ENCODE data around the gene CSF3.
"Not testable (repeated sequence)": the region's sequence is repeated elsewhere in the genome, so short reads cannot be mapped to it uniquely, and the experiment has no call there.

The CSF3 gene

GRCh38 chr17:39996800-39997199, 18.4 kb upstream of the CSF3 start:
- in situ Hi-C loops (cut with MboI; ENCODE audit: low sequenced_read_pairs): no loop called here

GRCh38 chr17:39997543-39997942, 17.7 kb upstream of the CSF3 start:
- in situ Hi-C loops (cut with MboI; ENCODE audit: low sequenced_read_pairs): no loop called here

- in situ Hi-C loops (cut with MboI; ENCODE audit: low sequenced_read_pairs): no loop called here
These were observed 16.2 kb upstream of the CSF3 start for GRCh38 chr17:39999067-39999466.

DNA sequence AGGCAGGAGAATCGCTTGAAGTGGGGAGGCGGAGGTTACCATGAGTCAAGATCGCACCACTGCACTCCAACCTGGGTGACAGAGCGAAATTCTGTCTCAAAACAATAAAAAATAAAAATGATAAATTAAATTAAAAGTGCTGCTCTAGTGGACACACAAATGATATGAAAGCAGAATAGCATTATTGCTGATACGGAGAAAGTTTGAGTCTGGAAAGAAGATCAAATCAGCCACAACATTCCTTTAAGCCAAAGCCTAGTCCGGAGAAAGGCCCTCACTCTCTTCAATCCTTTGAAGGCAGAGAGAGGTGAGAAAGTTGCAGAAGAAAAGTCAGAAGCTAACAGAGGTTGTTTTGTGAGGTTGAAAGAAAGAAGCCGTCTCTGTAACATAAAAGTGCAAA, 15.1 kb upstream of the CSF3 start:
- in situ Hi-C loops (cut with MboI; ENCODE audit: low sequenced_read_pairs): no loop called here

DNA sequence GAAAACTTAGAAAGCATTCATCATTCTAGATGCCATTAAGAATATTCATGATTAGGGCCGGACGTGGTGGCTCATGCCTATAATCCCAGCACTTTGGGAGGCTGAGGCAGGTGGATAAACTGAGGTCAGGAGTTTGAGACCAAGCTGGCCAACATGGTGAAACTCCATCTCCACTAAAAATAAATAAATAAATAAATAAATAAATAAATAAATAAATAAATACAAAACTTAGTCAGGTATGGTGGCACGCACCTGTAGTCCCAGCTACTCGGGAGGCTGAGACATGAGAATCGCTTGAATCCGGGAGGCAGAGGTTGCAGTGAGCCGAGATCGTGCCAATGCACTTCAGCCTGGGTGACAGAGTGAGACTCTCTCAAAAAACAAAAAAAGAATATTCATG, 13.9 kb upstream of the CSF3 start:
- in situ Hi-C loops (cut with MboI; ENCODE audit: low sequenced_read_pairs): not testable (repeated sequence)

DNA sequence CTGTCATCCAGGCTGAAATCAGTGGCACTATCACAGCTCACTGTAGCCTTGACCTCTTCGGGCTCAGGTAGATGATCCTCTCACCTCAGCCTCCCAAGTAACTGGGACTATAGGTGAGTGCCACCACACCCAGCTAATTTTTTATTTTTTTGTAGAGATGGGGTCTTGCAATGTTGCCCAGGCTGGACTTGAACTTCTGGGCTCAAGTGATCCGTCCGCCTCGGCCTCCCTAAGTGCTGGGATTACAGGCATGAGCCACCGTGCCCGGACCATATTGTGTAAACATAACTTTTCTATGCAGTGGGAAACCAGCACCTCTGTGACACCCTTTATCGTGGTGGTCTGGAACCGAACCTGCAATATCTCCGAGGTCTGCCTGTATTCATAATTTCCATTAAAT, 11.2 kb upstream of the CSF3 start:
- in situ Hi-C loops (cut with MboI; ENCODE audit: low sequenced_read_pairs): no loop called here

- in situ Hi-C loops (cut with MboI; ENCODE audit: low sequenced_read_pairs): no loop called here
These were observed 10.5 kb upstream of the CSF3 start for GRCh38 chr17:40004712-40005111.

DNA sequence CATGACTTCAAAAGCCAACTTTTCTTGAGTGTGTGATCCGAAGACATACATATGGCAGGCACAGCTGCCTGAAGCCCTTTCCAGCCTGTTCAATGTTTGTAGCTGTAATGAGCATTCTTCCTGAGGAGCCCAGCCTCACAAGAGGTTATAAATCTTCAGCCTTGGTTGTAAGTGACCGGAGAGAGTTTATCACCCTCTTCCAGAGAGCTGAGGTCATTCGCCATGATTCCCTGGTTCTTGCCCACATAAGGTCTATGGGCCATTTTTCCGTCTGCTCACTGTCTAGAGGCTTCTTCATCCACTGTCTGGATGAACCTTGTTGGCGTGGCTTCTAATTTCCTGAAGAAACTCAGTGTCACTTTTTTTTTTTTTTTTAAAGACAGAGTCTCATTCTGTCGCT, 9.7 kb upstream of the CSF3 start:
- in situ Hi-C loops (cut with MboI; ENCODE audit: low sequenced_read_pairs): no loop called here

DNA sequence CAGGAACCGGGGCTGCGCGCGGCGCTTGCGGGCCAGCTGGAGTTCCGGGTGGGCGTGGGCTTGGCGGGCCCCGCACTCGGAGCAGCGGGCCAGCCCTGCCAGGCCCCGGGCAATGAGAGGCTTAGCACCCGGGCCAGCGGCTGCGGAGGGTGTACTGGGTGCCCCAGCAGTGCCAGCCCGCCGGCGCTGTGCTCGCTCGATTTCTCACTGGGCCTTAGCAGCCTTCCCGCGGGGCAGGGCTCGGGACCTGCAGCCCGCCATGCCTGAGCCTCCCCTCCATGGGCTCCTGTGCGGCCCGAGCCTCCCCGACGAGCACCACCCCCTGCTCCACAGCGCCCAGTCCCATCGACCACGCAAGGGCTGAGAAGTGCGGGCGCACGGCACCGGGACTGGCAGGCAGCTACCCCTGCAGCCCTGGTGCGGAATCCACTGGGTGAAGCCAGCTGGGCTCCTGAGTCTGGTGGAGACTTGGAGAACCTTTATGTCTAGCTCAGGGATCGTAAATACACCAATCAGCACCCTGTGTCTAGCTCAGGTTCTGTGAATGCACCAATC, 4.2 kb upstream of the CSF3 start:
- in situ Hi-C loops (cut with MboI; ENCODE audit: low sequenced_read_pairs): not testable (repeated sequence)

GRCh38 chr17:40012017-40012647, 3.1 kb upstream of the CSF3 start:
- in situ Hi-C loops (cut with MboI; ENCODE audit: low sequenced_read_pairs): not testable (repeated sequence)

DNA sequence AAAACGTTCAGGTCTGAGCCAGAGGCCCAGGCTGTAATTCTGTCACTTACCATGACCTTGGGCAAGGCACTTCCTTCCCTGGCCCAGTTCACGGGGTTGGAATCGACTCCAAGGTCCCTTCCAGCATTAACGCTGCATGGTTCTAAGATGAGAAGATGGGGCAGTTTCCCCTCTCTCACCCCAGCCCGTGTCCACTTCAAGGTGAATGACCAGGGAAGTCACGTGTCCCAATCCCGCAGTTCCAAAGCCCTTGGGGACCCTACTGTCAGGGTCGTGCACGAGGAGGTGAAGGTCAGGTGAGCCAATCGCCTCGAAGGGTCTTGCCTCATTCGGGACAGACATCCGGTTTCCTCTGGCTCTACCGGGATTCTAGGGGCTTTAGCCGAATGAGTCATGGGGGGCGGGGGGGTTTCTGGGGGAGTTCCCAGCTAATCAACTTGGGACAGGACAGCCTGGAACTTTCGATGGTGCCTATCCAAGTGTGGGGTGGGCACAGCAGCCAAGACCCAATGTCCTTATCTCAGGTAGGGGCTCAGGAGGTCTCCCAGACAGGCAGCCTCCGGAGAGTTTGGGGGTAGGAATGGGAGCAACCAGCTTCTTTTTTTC, 762 bp upstream of the CSF3 start:
- in situ Hi-C loops (cut with MboI; ENCODE audit: low sequenced_read_pairs): no loop called here

DNA sequence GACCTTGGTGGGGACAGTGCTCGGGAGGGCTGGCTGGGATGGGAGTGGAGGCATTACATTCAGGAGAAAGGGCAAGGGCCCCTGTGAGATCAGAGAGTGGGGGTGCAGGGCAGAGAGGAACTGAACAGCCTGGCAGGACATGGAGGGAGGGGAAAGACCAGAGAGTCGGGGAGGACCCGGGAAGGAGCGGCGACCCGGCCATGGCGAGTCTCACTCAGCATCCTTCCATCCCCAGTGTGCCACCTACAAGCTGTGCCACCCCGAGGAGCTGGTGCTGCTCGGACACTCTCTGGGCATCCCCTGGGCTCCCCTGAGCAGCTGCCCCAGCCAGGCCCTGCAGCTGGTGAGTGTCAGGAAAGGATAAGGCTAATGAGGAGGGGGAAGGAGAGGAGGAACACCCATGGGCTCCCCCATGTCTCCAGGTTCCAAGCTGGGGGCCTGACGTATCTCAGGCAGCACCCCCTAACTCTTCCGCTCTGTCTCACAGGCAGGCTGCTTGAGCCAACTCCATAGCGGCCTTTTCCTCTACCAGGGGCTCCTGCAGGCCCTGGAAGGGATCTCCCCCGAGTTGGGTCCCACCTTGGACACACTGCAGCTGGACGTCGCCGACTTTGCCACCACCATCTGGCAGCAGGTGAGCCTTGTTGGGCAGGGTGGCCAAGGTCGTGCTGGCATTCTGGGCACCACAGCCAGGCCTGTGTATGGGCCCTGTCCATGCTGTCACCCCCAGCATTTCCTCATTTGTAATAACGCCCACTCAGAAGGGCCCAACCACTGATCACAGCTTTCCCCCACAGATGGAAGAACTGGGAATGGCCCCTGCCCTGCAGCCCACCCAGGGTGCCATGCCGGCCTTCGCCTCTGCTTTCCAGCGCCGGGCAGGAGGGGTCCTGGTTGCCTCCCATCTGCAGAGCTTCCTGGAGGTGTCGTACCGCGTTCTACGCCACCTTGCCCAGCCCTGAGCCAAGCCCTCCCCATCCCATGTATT, 1.1 kb downstream of the CSF3 start:
- in situ Hi-C loops (cut with MboI; ENCODE audit: low sequenced_read_pairs): no loop called here

DNA sequence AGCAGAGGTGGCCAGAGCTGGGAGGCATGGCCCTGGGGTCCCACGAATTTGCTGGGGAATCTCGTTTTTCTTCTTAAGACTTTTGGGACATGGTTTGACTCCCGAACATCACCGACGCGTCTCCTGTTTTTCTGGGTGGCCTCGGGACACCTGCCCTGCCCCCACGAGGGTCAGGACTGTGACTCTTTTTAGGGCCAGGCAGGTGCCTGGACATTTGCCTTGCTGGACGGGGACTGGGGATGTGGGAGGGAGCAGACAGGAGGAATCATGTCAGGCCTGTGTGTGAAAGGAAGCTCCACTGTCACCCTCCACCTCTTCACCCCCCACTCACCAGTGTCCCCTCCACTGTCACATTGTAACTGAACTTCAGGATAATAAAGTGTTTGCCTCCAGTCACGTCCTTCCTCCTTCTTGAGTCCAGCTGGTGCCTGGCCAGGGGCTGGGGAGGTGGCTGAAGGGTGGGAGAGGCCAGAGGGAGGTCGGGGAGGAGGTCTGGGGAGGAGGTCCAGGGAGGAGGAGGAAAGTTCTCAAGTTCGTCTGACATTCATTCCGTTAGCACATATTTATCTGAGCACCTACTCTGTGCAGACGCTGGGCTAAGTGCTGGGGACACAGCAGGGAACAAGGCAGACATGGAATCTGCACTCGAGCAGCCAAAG, 2.3 kb downstream of the CSF3 start:
- in situ Hi-C loops (cut with MboI; ENCODE audit: low sequenced_read_pairs): no loop called here

- in situ Hi-C loops (cut with MboI; ENCODE audit: low sequenced_read_pairs): no loop called here
These were observed 3.2 kb downstream of the CSF3 start for GRCh38 chr17:40018211-40019121.

GRCh38 chr17:40019140-40019991, 4.1 kb downstream of the CSF3 start:
- in situ Hi-C loops (cut with MboI; ENCODE audit: low sequenced_read_pairs): no loop called here

DNA sequence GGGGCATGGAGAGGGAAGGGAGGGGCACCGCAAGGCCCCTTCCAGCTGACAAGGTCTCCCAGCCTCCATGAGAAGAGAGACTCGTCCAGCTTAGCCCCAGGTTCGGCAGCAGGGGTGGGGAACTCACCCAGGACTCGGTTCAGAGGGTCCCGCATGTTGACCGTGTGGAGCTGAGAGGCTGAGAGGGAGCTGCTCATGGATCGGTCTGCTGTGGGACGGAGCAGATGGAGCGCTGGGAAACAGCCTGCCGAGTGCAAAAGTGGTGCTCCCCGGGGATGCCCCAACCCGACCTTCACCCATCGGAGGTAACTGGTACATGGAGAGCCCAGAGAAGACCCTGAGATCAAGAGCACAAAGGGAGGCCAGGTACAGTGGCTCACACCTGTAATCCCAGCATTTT, 4.9 kb downstream of the CSF3 start:
- in situ Hi-C loops (cut with MboI; ENCODE audit: low sequenced_read_pairs): loop anchor here (10.0 kb wide), 2 partner anchors 145 to 275 kb away; no protein-coding TSS in a partner anchor

- in situ Hi-C loops (cut with MboI; ENCODE audit: low sequenced_read_pairs): loop anchor here (10.0 kb wide), 2 partner anchors 143 to 273 kb away; no protein-coding TSS in a partner anchor
These were observed 6.3 kb downstream of the CSF3 start for GRCh38 chr17:40021451-40021971.

GRCh38 chr17:40022497-40022896, 7.3 kb downstream of the CSF3 start:
- in situ Hi-C loops (cut with MboI; ENCODE audit: low sequenced_read_pairs): loop anchor here (10.0 kb wide), 2 partner anchors 142 to 272 kb away; no protein-coding TSS in a partner anchor

Data from HL-60/S4 treated with retinoic acid at 250 ng/mL for 4 days and 3 days (cell line).